GM20000 (cell line): Measurements from ENCODE around the gene GRAMD2A.

Experiments
- DNase-seq: peaks from one replicate; pipeline ENCODE4 v3.0.0; 2012; ENCODE audit warnings: low spot score
- CTCF ChIP-seq: IDR thresholded peaks from 2 replicates; pipeline ENCODE4 v1.5.1; 2012; ENCODE audit warnings: mild to moderate bottlenecking, control low read depth; ENCODE audit errors: extremely low read depth, missing control alignments

GRAMD2A gene

GRCh38 chr15:72155635-72156616 is 41.7 kb downstream of the GRAMD2A start:
- peak; percentile 85 for TF ChIP-seq CTCF
- peak; percentile 76 for DNase-seq

- no peak for DNase-seq
- TF ChIP-seq CTCF, result no peak
These were observed 42.5 kb downstream of the GRAMD2A start for GRCh38 chr15:72155003-72155621.

- TF ChIP-seq CTCF, result no peak
- DNase-seq, result no peak
These were observed 43.3 kb downstream of the GRAMD2A start for GRCh38 chr15:72154316-72154715.

GRCh38 chr15:72153269-72154000 is 44.2 kb downstream of the GRAMD2A start:
- DNase-seq, result no peak
- no peak for TF ChIP-seq CTCF

DNA sequence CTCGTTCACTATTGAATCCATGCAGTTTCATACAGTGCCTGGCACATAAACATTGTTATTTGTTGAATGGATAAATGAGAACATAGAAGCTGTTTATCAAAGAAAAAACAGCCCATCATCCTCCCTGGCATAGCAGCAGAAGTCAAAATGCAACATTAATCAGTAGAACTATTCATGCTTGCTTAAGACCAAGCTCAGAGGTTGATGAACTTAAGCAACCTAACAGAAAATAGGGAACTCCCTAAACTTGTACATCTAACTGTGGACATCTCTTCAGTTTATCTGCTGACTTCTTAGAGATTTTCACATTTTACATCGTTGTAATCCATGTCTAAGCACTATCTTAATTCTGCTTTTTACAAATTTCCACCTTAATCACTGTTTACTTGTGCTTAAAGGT is 50.2 kb downstream of the GRAMD2A start:
- no peak for DNase-seq
- no peak for TF ChIP-seq CTCF

- DNase-seq, result no peak
- no peak for TF ChIP-seq CTCF
These were observed 50.7 kb downstream of the GRAMD2A start for GRCh38 chr15:72146934-72147333.
